Astrocyte (in vitro differentiated cells and primary cell): ENCODE measurements around the gene DSCAM. TPM values are rescaled to one million over a fixed set of nuclear protein-coding genes. Genes with fewer than 3 reads are reported as not detected.

Experiments
- DNase-seq: peaks from one replicate; pipeline ENCODE4 v3.0.0-alpha.2; 2010; ENCODE audit warnings: low read depth
- FAIRE-seq: peaks from 2 replicates; lab custom pipeline; 2011; peaks lifted over from hg19 to GRCh38; lab: Jason Lieb, UNC
- H2AFZ ChIP-seq: 2 replicates; pipeline ENCODE4 v1.6.0; 2012; ENCODE audit warnings: low read depth, low read length, inconsistent platforms
- H3K27ac ChIP-seq: 2 replicates; pipeline ENCODE4 v1.5.1; 2011; ENCODE audit warnings: low read depth, low read length, inconsistent platforms
- H3K27me3 ChIP-seq: 2 replicates; pipeline ENCODE4 v1.6.0; 2011; ENCODE audit warnings: low read length, inconsistent platforms; ENCODE audit not compliant: insufficient read depth
- H3K36me3 ChIP-seq: 2 replicates; pipeline ENCODE4 v1.5.1; 2011; ENCODE audit warnings: low read length, inconsistent platforms; ENCODE audit not compliant: insufficient read depth
- H3K4me1 ChIP-seq: 2 replicates; pipeline ENCODE4 v1.5.1; 2011; ENCODE audit warnings: low read length, inconsistent platforms; ENCODE audit not compliant: insufficient read depth
- H3K4me2 ChIP-seq: 2 replicates; pipeline ENCODE4 v1.6.0; 2012; ENCODE audit warnings: low read length, inconsistent platforms
- H3K4me3 ChIP-seq: 2 replicates; pipeline ENCODE4 v1.5.1; 2011; ENCODE audit warnings: low read depth, mild to moderate bottlenecking, low read length, inconsistent platforms; ENCODE audit not compliant: insufficient read depth
- H3K79me2 ChIP-seq: 2 replicates; pipeline ENCODE4 v1.6.0; 2012; ENCODE audit warnings: mild to moderate bottlenecking, low read length, inconsistent platforms; ENCODE audit not compliant: insufficient read depth
- H3K9ac ChIP-seq: 2 replicates; pipeline ENCODE4 v1.6.0; 2012; ENCODE audit warnings: mild to moderate bottlenecking, low read length, inconsistent platforms
- H3K9me3 ChIP-seq: 2 replicates; pipeline ENCODE4 v1.5.1; 2012; ENCODE audit warnings: low read depth, mild to moderate bottlenecking, low read length, inconsistent platforms; ENCODE audit not compliant: insufficient read depth
- H4K20me1 ChIP-seq: 2 replicates; pipeline ENCODE4 v1.6.0; 2012; ENCODE audit warnings: low read length, inconsistent platforms; ENCODE audit not compliant: insufficient read depth
- H3K27ac Mint-ChIP-seq: one replicate; pipeline ENCODE4 v1.8.0; 2021; ENCODE audit warnings: mild to moderate bottlenecking, mixed read lengths; ENCODE audit not compliant: unreplicated experiment
- H3K27me3 Mint-ChIP-seq: one replicate; pipeline ENCODE4 v1.8.0; 2021; ENCODE audit warnings: low read depth, mixed read lengths; ENCODE audit not compliant: unreplicated experiment
- H3K36me3 Mint-ChIP-seq: one replicate; pipeline ENCODE4 v1.8.0; 2021; ENCODE audit warnings: low read depth, mixed read lengths; ENCODE audit not compliant: unreplicated experiment
- H3K4me1 Mint-ChIP-seq: one replicate; pipeline ENCODE4 v1.8.0; 2021; ENCODE audit warnings: low read depth, mixed read lengths; ENCODE audit not compliant: unreplicated experiment
- H3K4me3 Mint-ChIP-seq: one replicate; pipeline ENCODE4 v1.8.0; 2021; ENCODE audit warnings: mild to moderate bottlenecking, moderate library complexity, mixed read lengths; ENCODE audit not compliant: unreplicated experiment
- H3K9me3 Mint-ChIP-seq: one replicate; pipeline ENCODE4 v1.8.0; 2021; ENCODE audit warnings: mild to moderate bottlenecking, mixed read lengths; ENCODE audit not compliant: unreplicated experiment
- EZH2 ChIP-seq: IDR thresholded peaks from 2 replicates; pipeline ENCODE4 v1.6.1; 2012; ENCODE audit warnings: mild to moderate bottlenecking, low read length, inconsistent platforms; ENCODE audit not compliant: insufficient read depth
- total RNA-seq: library from RNA; stranded (reverse); gene quantifications from 2 replicates; pipeline ENCODE4 v1.2.1, GENCODE V29; 2021
- TF ChIP-seq, protein P1 (sequence below): IDR thresholded peaks from 2 replicates; pipeline ENCODE4 v1.5.1; 2011; ENCODE audit warnings: low read depth, mild to moderate bottlenecking, inconsistent platforms, low read length, moderate library complexity; ENCODE audit not compliant: insufficient read depth

The DSCAM gene
- total RNA-seq, 1 donor from 2014 or later: 0.18 TPM

DNA sequence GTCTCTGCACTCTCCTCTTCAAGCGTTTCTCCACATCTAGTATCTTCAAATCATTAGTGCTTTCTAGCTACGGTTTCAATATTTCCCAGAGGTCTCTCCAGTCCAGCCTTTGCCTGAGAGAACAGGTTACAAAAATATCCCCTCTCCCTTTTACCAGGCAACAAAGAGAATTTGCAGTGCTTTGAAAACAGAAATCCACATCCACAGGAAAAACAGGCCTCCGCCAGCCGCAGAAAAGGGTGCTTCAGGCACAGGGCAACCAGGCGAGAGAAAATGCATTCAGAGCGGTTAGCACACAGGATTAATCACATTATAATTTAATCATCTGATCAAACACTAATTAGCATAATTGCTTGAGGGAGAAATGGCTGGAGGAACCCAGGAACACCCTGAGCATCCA, 13.8 kb downstream of the DSCAM start:
- H3K36me3 Mint-ChIP-seq: no peaks in the 10 kb centered on the region
- H3K27ac Mint-ChIP-seq: no peak overlapping the region

DNA sequence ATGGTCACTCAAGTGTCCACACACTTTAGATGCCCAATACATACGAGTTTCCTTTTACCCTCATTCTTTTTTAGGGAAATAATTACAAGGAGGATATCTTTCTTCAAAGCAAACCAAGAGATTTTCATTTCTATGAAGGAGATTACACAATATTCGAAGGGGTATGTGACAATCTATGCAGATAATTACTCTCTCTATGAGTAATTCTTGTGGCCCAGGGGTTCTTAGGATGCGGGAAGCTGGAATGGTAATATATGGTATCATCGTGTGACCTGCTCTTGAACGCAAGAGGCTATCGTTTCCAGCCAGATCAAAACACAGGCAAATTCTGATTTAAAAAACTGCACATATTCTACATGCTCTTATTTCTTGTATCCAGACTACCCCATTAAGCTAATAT, 14.6 kb downstream of the DSCAM start:
- DNase-seq: no peak
- H2AFZ ChIP-seq: no peak overlapping the region
- Mint-ChIP-seq H3K27me3 (no peaks in the 10 kb centered on the region), H3K4me1 (peaks cover 1% of the 10 kb centered on the region), H3K4me3 (no peak overlapping the region), H3K36me3 (no peaks in the 10 kb centered on the region), H3K9me3 (peaks cover 5% of the 10 kb centered on the region), H3K27ac (no peak overlapping the region)
- no peak overlapping the region for H3K4me2 ChIP-seq
- TF ChIP-seq, protein P1, sequence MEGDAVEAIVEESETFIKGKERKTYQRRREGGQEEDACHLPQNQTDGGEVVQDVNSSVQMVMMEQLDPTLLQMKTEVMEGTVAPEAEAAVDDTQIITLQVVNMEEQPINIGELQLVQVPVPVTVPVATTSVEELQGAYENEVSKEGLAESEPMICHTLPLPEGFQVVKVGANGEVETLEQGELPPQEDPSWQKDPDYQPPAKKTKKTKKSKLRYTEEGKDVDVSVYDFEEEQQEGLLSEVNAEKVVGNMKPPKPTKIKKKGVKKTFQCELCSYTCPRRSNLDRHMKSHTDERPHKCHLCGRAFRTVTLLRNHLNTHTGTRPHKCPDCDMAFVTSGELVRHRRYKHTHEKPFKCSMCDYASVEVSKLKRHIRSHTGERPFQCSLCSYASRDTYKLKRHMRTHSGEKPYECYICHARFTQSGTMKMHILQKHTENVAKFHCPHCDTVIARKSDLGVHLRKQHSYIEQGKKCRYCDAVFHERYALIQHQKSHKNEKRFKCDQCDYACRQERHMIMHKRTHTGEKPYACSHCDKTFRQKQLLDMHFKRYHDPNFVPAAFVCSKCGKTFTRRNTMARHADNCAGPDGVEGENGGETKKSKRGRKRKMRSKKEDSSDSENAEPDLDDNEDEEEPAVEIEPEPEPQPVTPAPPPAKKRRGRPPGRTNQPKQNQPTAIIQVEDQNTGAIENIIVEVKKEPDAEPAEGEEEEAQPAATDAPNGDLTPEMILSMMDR: no peak
- no peaks in the 10 kb centered on the region for H3K27me3 ChIP-seq
- H3K4me3 ChIP-seq: no peak overlapping the region
- H4K20me1 ChIP-seq: no peaks in the 10 kb centered on the region
- no peaks in the 10 kb centered on the region for H3K4me1 ChIP-seq
- no peaks in the 10 kb centered on the region for H3K79me2 ChIP-seq
- no peak overlapping the region for H3K9ac ChIP-seq
- no peaks in the 10 kb centered on the region for H3K36me3 ChIP-seq
- no peak for FAIRE-seq
- H3K9me3 ChIP-seq: no peaks in the 10 kb centered on the region
- no peak overlapping the region for H3K27ac ChIP-seq

More for the DNA sequence above, 13.8 kb downstream of the DSCAM start:
- TF ChIP-seq, protein P1: no peak
- no peak for TF ChIP-seq EZH2
- no peak for DNase-seq
- Histone ChIP-seq H4K20me1 (no peaks in the 10 kb centered on the region), H3K9me3 (no peaks in the 10 kb centered on the region), H2AFZ (no peak overlapping the region), H3K9ac (no peak overlapping the region), H3K27me3 (no peaks in the 10 kb centered on the region), H3K4me1 (no peaks in the 10 kb centered on the region), H3K4me3 (no peak overlapping the region), H3K36me3 (no peaks in the 10 kb centered on the region), H3K4me2 (peak overlapping the region; percentile 26), H3K27ac (no peak overlapping the region), H3K79me2 (no peaks in the 10 kb centered on the region)
- Mint-ChIP-seq H3K4me1 (peaks cover 4% of the 10 kb centered on the region), H3K27me3 (no peaks in the 10 kb centered on the region), H3K9me3 (peaks cover 5% of the 10 kb centered on the region), H3K4me3 (no peak overlapping the region)
- no peak for FAIRE-seq

DNA sequence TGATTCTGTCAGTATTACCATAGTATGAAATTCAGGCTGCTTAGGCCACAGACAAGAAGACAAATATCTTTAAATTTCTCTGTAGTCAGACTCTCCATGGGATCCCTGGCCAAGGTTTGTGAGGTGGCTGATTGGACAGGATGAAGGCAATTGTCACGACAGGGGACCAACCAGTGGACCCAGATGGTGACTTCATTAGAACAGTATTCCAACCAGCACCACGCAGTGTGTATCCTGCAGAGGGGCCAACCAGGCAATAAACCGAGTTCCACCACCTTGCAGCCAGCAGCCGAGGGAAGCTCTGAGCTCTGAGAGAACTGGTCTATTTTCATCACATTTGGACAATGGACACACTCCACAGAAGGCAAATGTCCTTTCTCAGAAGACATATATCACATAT, 16.1 kb downstream of the DSCAM start:
- FAIRE-seq: no peak
- Mint-ChIP-seq H3K9me3 (peaks cover 2% of the 10 kb centered on the region), H3K4me3 (no peak overlapping the region), H3K4me1 (peaks cover 1% of the 10 kb centered on the region), H3K27ac (no peak overlapping the region), H3K36me3 (no peaks in the 10 kb centered on the region), H3K27me3 (peaks cover 4% of the 10 kb centered on the region)
- no peaks in the 10 kb centered on the region for H3K9me3 ChIP-seq
- no peak for DNase-seq
- no peak overlapping the region for H3K27ac ChIP-seq
- no peak overlapping the region for H3K9ac ChIP-seq
- H2AFZ ChIP-seq: no peak overlapping the region
- no peak overlapping the region for H3K4me2 ChIP-seq
- H3K79me2 ChIP-seq: no peaks in the 10 kb centered on the region
- TF ChIP-seq, protein P1: no peak
- TF ChIP-seq EZH2: no peak
- H3K4me3 ChIP-seq: no peak overlapping the region
- no peaks in the 10 kb centered on the region for H3K27me3 ChIP-seq
- H3K4me1 ChIP-seq: no peaks in the 10 kb centered on the region
- H4K20me1 ChIP-seq: no peaks in the 10 kb centered on the region
- H3K36me3 ChIP-seq: no peaks in the 10 kb centered on the region
